Calu3 (cell line): ENCODE data around the gene RTN4R. TPM values are rescaled to one million over a fixed set of nuclear protein-coding genes. Genes with fewer than 3 reads are reported as not detected.
"Not testable (repeated sequence)": the region's sequence is repeated elsewhere in the genome, so short reads cannot be mapped to it uniquely, and the experiment has no call there.

ENCODE experiments used
- BruUV-seq: library from RNA; stranded (reverse); fragments of 400-500 nt; replicated peaks from 2 replicates; lab custom pipeline; 2021; lab: Mats Ljungman, UMichigan
- CTCF ChIA-PET: fragments of 300-600 bp; sonication (Branson Sonifier 250); formaldehyde crosslinking; loops from one replicate; lab custom pipeline; 2022; ENCODE audit warnings: antibody characterized with exemption; lab: Charles Lee
- DNase-seq: peaks from one replicate; pipeline ENCODE4 v3.0.0; 2022
- H3K27ac Mint-ChIP-seq: one replicate; pipeline ENCODE4 v1.8.0; 2022; ENCODE audit warnings: mixed read lengths; ENCODE audit not compliant: unreplicated experiment
- H3K27me3 Mint-ChIP-seq: one replicate; pipeline ENCODE4 v1.8.0; 2022; ENCODE audit warnings: mixed read lengths; ENCODE audit not compliant: unreplicated experiment
- H3K36me3 Mint-ChIP-seq: one replicate; pipeline ENCODE4 v1.8.0; 2022; ENCODE audit warnings: mild to moderate bottlenecking, moderate library complexity, mixed read lengths; ENCODE audit not compliant: insufficient read depth, unreplicated experiment
- H3K4me1 Mint-ChIP-seq: one replicate; pipeline ENCODE4 v1.8.0; 2022; ENCODE audit warnings: mild to moderate bottlenecking, low read depth, mixed read lengths; ENCODE audit not compliant: unreplicated experiment
- H3K4me3 Mint-ChIP-seq: one replicate; pipeline ENCODE4 v1.8.0; 2022; ENCODE audit warnings: mild to moderate bottlenecking, low read depth, moderate library complexity, mixed read lengths; ENCODE audit not compliant: unreplicated experiment
- H3K9me3 Mint-ChIP-seq: one replicate; pipeline ENCODE4 v1.8.0; 2022; ENCODE audit warnings: low read depth, mixed read lengths; ENCODE audit not compliant: unreplicated experiment
- intact Hi-C: fragments of 100-400 bp; cut with micrococcal nuclease; formaldehyde crosslinking; loops from one replicate; pipeline ENCODE4 v1.10.0; 2022; ENCODE audit not compliant: unreplicated experiment
- total RNA-seq: library from RNA; stranded (reverse); gene quantifications from 2 replicates; pipeline ENCODE4 v1.2.3, GENCODE V29; 2022
- TF ChIP-seq, protein P1 (sequence below): fragments of 200-600 bp; IDR thresholded peaks from one replicate; pipeline ENCODE4 v1.8.0; 2022; ENCODE audit warnings: antibody characterized with exemption; ENCODE audit not compliant: unreplicated experiment

RTN4R gene
- total RNA-seq, 1 experiment from 2014 or later: 4.1 TPM

DNA sequence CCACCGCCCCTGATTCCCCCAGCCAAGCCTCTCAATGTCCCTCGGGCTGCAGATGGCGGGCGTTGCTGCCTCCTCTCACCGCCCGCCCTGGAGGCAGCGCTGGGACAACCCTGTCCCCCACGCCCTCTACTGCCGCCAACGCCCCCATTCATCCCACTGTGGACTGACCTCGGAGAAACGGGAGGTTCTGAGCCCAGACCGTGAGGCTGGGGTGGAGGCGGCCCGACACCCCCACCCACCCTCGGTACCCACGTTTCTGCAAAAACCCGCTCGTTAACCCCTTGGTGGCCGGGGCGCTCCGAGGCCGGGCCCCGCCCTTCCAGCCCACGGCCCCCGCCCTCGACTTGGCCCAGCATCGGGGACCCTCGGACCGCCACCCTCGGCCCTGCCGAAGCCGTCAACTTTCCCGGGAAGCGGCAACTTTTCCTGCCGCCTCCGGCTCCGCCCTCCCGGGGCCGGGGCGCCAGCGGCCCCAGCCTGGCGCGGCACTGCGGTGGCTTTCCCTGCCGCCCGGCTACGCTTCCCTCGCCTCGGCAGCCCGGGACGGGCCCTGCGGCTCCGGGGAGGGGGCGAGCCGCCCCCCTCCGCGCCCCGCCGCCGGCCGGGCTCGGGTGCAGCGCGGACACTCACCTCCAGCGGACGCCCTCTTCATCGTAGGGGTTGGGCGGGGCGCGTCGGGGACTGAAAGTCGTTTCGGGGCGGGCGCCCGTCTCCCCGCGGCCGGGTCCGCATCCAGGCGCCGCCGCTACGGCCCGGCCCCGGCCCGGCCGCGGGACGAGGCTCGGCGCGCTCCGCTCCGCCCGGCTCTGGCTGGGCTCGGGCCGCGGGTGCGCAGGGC is 458 bp downstream of the RTN4R start:
- intact Hi-C loops: no loop called here
- H3K27me3 Mint-ChIP-seq: no peaks in the 10 kb centered on the region
- no peaks in the 10 kb centered on the region for H3K9me3 Mint-ChIP-seq
- CTCF ChIA-PET: no interaction called here
- DNase-seq: peak; percentile 38
- BruUV-seq: no TSS peak
- H3K27ac Mint-ChIP-seq: no peak overlapping the region
- H3K4me3 Mint-ChIP-seq: peak overlapping the region; percentile 63
- TF ChIP-seq, protein P1, sequence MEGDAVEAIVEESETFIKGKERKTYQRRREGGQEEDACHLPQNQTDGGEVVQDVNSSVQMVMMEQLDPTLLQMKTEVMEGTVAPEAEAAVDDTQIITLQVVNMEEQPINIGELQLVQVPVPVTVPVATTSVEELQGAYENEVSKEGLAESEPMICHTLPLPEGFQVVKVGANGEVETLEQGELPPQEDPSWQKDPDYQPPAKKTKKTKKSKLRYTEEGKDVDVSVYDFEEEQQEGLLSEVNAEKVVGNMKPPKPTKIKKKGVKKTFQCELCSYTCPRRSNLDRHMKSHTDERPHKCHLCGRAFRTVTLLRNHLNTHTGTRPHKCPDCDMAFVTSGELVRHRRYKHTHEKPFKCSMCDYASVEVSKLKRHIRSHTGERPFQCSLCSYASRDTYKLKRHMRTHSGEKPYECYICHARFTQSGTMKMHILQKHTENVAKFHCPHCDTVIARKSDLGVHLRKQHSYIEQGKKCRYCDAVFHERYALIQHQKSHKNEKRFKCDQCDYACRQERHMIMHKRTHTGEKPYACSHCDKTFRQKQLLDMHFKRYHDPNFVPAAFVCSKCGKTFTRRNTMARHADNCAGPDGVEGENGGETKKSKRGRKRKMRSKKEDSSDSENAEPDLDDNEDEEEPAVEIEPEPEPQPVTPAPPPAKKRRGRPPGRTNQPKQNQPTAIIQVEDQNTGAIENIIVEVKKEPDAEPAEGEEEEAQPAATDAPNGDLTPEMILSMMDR: no peak
- peaks cover 29% of the 10 kb centered on the region for H3K36me3 Mint-ChIP-seq
- no peaks in the 10 kb centered on the region for H3K4me1 Mint-ChIP-seq

DNA sequence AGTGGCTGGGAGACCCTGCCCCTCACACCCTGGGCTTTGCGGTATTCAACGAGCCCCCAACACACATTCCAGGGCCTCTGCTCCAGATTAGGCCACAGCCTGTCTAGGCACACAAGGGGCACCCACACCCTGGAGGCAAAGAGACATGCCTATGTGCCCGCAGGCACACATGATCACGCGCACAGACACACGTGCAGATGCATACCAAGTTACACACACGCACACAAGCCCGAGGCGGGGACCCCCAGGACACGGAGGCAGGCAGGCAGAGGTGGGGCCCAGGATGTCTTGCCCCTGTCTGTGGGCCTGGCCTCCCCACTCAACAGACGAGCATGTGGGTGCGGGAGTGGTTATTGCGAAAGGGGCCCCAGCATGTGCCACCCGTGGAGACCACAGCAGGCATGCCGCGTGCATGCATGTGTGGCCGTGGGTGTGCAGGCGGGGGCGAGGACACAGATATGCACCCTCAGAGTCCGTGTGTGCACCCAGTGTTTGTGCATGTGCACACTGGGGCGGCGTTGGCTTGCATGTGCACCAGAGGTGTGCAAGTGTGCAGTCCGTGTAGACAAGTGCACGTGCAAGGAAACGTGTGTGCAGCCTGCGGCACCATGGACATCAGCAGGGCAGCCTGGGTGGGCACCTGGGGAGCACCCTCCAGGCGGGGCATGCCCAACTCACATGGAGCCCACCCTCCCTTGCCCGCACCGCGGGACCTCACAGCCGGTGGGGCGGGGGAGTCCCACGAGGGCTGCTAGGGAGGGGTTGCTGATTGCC is 1.3 kb downstream of the RTN4R start:
- BruUV-seq, intact Hi-C loops, H3K4me1 Mint-ChIP-seq, H3K27me3 Mint-ChIP-seq, H3K9me3 Mint-ChIP-seq, CTCF ChIA-PET, DNase-seq, H3K27ac Mint-ChIP-seq: not testable (repeated sequence)
- Mint-ChIP-seq H3K4me3 (peak overlapping the region; percentile 63), H3K36me3 (peaks cover 29% of the 10 kb centered on the region)

DNA sequence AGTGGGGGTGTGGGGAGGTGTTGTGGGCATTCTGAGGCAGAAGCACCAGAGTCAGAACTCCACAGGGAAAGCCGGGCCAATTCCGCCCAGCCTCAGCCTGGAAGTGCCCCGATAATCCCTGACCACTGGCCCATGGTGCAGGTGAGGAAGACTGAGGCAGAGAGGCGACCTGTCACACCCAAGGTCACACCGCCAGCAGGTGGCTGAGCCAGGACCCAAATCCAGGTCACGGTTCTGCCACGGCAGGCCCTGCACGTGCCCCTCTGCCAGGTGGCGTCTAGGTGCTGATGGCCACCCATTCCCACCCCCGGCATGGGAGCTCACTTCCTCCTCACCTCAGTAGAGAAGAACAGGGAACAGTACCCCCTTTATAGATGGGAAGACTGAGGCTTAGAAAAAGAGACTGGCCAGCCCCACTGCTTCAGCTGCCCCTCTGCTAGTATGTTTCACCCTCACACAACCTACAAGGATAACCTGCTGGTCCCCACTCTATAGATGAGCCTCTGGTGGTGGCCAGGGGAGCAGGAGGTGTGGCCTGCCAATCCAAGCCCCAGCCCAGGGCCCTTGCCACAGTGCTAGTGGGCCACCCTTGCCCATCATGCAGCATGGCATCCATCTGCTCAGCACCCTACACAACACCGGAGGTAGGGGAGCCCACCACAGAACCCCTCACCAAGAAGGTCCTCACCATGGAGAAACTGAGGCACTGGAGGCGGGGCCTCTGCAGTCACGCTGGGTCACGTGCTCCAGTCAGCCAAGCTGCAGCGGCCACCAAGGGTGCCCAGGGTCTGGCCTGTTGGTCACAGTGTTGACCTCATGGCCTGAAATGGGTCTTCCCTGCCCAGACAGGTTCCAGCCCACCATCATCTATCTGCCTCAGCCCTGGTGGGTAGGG is 2.1 kb downstream of the RTN4R start:
- intact Hi-C loops: not testable (repeated sequence)

DNA sequence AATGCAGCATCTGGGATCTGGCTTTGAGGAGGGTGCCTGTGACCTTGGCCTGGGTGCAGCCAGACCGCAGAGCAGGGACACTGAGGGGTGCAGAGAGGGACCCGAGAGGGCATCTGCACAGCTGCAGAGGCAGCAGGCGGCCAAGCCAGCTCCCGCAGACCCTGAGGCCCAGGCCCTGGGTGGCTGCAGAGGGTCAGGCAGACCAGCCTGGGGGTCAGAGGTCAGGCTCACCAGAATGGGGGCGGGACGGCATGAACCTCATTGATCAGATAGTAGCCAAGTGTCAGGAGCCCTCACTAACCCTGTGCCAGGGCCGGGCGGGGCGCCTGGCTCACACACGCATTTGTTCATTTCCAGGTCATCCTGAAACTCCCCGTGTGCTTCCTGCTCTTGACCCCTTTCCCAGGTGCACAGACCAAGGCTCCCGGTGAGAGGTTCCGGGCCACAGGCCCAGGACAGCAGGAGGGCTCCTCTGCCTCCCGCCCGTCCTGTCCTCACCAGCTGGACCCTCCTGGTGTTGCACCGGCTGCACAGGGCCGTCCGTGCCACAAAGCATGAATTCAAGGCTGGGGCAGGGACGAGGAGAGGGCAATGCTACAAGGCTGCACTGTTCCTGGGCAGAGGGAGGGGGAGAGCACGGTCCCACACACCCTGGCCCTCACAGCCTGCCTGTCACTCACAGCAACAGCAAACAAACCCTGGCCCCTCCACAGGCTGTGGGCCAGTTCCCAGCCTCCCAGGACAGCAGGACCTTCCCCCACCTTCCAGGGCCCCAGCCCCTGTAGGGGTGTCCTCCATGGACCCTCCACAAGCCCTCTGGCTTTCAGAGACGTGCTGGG is 3.3 kb downstream of the RTN4R start:
- no peak overlapping the region for H3K4me3 Mint-ChIP-seq
- no peaks in the 10 kb centered on the region for H3K9me3 Mint-ChIP-seq
- H3K36me3 Mint-ChIP-seq: peaks cover 24% of the 10 kb centered on the region
- CTCF ChIA-PET: no interaction called here
- intact Hi-C loops: no loop called here
- DNase-seq: no peak
- no peaks in the 10 kb centered on the region for H3K27me3 Mint-ChIP-seq
- no peaks in the 10 kb centered on the region for H3K4me1 Mint-ChIP-seq
- BruUV-seq: no TSS peak
- no peak overlapping the region for H3K27ac Mint-ChIP-seq
- TF ChIP-seq, protein P1: no peak

More for the DNA sequence above, 2.1 kb downstream of the RTN4R start:
- H3K4me1 Mint-ChIP-seq, CTCF ChIA-PET, DNase-seq, H3K27me3 Mint-ChIP-seq, BruUV-seq, H3K9me3 Mint-ChIP-seq, H3K27ac Mint-ChIP-seq: not testable (repeated sequence)
- H3K36me3 Mint-ChIP-seq: peaks cover 29% of the 10 kb centered on the region
- peak overlapping the region; percentile 63 for H3K4me3 Mint-ChIP-seq

DNA sequence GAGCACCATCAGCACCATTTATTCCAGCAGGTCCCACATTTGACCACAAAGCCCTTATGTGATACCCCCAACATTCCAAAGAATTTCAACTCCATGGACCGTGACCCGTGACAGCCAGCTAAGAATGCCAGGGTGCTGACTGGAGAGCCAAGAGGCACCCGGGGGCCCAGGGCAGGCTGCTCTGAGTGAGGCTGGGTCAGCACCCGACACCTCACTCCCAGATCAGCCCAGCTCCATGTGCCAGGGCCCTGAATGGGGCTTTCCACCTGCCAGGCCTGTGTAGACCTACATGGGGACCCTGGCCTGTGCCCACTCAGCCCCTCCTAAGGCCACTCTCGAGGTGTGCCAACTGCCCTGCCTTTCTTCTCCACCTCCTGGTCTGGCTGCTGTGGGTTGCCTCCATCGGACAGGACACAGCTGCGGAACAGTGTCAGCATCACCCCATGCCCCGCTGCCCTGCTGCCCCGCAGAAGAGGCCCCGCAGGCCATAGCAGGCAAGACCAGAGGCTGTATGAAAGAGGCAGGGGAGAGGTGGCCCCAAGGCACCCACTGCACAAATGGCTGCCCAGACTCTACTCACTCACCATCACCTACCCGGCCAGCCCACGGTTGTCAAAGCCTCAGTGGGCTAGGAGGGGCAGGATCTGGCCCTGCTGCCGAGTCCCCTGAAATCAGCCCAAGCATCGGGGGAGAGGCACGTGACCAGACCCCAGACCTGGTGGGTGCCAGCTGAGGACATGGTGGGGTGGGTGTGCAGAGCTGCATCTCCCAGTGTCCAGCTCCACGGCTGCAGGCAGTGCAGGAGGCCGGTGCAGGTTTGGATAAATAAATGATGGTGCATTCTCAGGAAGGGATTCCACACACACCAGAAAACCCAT is 4.5 kb downstream of the RTN4R start:
- H3K4me3 Mint-ChIP-seq, H3K9me3 Mint-ChIP-seq, BruUV-seq, DNase-seq, CTCF ChIA-PET, H3K27me3 Mint-ChIP-seq, H3K27ac Mint-ChIP-seq, H3K4me1 Mint-ChIP-seq, intact Hi-C loops: not testable (repeated sequence)
- peaks cover 15% of the 10 kb centered on the region for H3K36me3 Mint-ChIP-seq
